Measurements from ENCODE around the gene SPPL3. TPM values are rescaled to one million over a fixed set of nuclear protein-coding genes. Genes with fewer than 3 reads are reported as not detected.
"Not testable (repeated sequence)": the region's sequence is repeated elsewhere in the genome, so short reads cannot be mapped to it uniquely, and the experiment has no call there.

Gene SPPL3
- total RNA-seq, 1 experiment from 2014 or later, result 4.7 TPM

DNA sequence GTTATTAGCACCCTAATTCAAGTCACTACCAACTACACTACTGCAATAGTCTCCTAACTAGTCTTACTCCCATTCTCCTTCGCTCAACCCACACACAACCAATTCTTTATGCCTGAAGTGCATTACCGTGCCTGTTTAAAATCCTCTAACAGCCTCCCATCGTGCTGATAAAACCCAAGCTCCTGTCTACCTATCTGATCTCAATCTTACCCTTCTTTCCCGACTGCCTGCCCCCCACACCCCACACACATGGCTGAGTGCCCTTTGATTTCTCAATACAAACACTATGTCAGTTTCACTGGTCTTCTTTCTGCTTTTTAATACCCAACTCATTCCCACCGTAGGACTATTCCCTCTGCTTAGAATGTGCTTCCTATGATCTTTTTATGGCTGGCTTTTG lies 59.9 kb downstream of the SPPL3 start:
- DNase-seq (ENCODE audit: low spot score), result no peak

DNA sequence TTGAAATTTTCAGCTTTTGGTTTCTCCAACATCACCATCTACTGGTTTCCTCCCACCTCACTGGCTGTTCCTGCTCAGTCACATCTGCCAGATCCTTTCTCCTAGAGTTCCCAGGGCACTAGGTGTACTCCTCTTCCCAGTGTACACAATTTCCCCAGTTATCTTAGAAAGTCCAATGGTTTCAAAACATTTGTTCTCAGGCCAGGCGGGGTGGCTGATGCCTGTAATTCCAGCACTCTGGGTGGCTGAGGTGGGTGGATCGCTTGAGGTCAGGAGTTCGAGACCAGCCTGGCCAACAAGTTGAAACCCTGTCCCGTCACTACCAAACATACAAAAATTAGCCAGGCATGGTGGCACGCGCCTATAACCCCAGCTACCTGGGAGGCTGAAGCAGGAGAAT lies 60.7 kb downstream of the SPPL3 start:
- no peak for DNase-seq (ENCODE audit: low spot score)

DNA sequence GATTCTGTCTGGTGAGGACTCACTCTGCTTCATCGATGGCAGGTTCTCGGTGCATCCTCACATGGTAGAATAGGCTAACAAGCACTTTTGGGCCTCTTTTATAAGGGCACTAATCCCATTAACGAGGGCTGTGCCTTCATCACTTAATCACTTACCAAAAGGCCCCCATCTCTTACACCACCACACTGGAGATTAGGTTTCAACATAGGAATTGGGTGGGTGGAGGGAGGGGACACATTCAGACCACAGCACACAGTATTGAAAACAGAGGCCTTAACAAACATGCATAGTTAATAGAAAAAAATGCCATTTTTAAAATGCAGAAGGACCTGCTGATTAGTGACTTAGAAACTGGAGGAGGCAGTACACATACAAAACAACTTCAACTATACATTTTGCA lies 61.6 kb downstream of the SPPL3 start:
- DNase-seq (ENCODE audit: low spot score), result no peak

DNA sequence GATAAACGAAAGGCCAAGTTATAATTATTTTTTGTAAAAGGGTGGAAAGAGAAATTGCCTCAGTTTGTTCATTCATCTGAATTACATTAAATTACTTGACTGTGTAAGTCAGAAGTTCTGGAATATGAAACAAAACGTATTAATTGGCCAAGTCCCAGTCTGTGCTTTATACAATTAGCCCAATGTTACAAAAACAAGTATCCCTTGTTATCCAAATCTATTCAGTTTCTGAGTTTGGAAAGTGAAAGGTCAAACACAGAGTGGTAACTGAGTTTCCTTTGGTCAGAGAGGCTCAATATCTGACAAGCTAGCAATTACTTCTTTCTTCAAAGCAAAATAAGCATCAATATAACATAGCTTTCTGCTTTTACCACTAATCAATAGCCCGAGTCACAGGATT lies 62.6 kb downstream of the SPPL3 start:
- DNase-seq (ENCODE audit: low spot score), result no peak

DNA sequence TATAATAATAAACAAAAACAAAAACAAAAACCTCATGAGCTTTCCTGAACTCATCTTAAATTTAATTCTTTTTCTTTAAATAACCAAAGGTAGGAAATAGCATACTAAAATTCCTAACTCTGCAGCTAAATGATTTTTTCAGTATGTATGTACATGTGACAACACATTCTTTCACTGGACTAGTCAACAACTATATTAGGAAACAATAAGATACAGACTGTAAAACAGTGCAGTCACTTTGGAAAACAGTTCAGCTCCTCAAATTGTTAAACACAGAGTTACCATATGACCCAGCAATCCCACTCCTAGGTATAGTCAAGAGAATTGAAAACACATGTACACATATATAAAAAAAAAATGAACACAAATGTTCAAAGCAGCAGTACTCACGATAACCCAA lies 64.7 kb downstream of the SPPL3 start:
- DNase-seq (ENCODE audit: low spot score), result no peak

DNA sequence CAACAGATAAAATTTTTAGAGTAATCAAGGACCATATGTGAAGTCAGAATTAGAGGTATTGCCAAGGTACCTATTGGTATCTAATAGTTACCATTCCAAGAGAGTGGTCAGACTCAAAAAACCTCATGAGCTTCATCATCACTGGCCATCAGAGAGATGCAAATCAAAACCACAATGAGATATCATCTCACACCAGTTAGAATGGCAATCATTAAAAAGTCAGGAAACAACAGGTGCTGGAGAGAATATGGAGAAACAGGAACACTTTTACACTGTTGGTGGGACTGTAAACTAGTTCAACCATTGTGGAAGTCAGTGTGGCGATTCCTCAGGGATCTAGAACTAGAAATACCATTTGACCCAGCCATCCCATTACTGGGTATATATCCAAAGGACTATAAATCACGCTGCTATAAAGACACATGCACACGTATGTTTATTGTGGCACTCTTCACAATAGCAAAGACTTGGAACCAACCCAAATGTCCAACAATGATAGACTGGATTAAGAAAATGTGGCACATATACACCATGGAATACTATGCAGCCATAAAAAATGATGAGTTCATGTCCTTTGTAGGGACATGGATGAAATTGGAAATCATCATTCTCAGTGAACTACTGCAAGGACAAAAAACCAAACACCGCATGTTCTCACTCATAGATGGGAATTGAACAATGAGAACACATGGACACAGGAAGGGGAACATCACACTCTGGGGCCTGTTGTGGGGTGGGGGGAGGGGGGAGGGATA lies 65.4 kb downstream of the SPPL3 start:
- DNase-seq (ENCODE audit: low spot score), result not testable (repeated sequence)

DNA sequence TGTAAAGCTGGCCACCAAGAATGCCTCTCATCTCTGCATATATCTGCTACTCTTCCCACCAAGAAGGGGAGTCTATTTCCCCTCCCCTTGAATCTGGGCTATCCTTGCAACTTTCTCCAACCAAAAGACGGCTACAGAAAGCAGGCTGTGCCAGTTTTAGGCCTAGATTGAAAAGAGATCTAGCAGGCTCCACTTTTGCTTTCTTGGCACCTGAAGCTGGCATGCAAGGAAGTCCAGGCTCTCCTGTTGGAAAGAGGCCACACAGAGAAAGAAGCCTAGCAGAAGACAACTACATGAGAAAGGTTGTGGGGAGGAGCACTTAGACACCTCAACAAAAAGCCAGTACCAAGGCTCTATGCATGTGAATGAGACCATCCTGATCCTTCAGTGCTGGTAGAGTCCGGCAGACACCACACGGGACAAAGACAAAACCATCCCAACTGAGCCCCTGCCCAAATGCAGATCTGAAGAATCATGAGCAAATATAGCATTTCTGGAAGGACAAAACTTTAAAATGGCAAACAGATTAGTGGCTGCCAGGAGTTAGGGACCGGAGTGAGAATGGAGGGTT lies 68.0 kb downstream of the SPPL3 start:
- DNase-seq (ENCODE audit: low spot score), result no peak

DNA sequence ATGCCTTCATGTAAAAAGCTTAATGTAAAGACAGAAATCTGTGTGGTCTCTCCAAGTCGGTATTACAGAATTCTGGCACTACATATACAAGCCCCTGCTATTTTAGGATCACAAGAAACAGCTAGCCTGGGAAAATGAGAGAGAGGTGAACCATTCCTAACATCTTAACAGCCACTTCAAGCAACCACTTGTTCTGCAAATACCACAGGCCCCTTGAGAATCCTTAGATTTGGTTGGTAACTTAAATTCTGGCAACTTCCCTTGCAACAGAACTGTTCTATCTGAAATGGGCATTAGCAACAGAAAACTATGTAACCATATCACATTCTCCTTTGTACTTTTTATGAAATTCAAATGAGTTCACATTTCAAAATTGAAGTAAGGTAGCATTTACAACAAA lies 68.5 kb downstream of the SPPL3 start:
- DNase-seq (ENCODE audit: low spot score), result no peak

DNA sequence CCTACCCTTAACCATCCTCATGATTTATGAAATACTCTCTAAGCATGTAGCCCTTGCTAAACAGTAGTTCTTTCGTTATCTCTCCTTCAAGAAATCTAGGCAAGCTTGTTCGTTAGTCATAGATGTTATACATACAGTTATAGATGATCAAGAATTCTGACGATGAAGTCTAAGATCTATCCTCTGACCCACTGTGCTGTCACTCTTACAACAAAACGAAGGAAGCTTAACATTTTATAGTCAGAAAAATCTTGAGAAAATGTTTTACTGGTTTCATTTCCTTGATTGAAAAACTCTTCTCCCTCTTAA lies 68.9 kb downstream of the SPPL3 start:
- no peak for DNase-seq (ENCODE audit: low spot score)

DNA sequence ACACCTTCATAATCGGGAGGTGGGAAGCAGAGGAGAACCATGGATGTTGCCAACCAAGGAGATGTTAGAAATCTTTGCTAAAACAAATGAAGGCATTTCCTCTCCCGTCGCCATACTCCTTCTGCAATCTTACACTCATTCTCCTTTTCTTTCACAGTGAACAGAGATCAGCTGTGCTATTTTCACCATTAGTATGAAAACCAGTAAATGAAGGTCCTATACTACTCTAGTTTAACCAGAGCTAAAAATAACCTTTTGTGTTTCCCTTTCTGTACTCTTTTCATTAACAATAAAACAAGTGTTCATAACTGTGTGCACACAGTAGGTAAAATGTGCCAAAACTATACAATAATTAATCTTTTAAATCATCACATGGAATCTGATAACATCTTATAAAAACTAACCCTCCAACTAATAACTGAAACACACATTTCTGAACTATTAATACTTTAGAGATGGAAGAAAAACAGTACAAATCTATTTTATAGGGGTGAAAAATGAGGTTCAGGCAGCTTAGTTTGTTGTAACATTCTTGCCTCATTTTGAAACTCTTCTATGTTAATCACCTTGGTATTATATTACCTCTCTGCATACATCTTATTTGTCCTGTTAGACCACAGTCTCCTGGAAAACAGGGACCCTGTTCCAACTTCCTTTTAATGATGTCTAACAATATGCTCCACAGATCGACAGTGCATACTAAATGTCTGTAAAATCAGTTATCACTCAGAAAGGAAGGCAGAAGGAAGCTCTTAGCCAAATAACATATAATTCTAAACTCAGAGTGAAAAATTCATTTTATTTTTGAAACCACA lies 69.5 kb downstream of the SPPL3 start:
- no peak for DNase-seq (ENCODE audit: low spot score)

DNA sequence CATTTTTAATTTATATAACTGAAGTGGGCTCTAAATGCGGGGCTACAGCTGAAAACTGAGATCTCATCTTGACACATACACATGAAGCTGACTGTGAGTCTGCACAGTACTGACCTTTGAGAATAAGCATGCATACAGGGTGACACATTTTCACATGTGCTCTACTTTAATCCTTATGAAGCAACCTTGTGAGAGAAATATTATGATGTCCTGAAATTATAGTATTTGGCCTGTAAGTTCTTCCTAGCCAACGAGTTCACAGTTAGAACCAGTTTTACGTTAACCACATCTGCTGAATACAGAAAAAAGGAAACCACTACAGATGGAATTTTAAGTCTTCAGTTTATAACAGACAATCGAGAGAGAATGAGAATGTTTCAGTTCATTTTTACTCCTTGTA lies 70.3 kb downstream of the SPPL3 start:
- DNase-seq (ENCODE audit: low spot score), result no peak

DNA sequence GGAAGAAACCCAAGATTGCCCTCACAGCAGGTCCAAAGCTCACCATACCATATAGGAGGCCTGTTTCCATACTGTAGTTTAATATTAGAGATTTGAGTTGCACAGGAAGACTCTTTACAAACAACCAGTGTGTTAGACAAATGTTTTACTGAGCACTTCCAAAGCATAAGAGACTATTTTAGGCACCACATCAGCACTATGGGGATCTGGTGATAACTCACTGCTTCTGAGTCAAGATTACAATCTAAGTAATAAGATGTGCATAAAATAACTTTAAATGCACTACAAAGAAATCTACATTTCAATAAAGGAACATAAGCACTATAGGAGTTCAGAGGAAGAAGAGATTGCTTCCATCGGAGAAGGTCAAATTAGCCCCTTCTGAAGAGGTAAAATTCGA lies 71.4 kb downstream of the SPPL3 start:
- DNase-seq (ENCODE audit: low spot score), result no peak

DNA sequence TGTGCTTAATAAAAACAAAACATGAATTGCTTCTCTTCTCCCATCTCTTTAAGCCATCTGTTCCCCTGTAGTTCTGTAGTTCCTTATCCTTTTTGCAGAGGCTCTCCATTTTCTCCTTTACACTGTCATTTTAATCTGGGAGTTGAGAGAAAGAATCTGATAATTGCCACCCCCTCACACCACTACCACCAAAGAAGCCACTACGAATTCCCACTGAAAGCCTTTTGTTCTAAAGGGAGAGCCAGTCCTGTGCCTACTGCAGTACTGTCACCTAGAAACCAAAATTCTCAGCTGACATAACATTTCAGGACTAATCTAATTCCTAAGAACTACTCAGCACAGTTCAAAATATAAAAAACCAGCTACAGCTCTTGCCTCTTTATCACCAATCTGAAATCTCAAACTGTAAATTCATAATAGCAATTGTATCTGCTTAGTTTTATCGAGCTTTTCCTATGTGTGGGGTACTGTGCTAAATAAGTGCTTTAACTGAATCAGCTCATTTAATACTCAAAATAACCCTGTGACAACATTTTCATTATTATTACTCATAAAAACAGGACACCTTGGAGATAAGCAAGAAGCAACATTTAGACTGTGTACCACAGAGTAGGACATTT lies 72.4 kb downstream of the SPPL3 start:
- no peak for DNase-seq (ENCODE audit: low spot score)

DNA sequence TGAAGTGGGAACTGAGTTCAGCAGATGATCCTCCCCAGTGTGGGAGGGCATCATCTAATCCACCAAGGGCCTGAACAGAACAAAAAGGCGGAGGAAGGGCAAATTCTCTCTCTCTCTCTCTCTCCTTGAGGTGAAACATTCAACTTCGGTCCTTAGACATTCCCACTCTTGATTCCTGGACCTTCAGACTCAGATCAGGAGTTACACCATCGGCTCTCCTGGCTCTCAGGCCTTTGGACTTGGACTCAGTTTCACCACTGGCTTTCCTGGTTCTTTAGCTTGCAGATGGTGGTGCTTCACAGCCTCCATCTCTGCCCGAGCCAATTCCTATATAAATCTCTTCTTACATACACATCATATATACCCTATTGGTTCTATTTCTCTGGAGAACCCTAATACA lies 73.2 kb downstream of the SPPL3 start:
- no peak for DNase-seq (ENCODE audit: low spot score)

DNA sequence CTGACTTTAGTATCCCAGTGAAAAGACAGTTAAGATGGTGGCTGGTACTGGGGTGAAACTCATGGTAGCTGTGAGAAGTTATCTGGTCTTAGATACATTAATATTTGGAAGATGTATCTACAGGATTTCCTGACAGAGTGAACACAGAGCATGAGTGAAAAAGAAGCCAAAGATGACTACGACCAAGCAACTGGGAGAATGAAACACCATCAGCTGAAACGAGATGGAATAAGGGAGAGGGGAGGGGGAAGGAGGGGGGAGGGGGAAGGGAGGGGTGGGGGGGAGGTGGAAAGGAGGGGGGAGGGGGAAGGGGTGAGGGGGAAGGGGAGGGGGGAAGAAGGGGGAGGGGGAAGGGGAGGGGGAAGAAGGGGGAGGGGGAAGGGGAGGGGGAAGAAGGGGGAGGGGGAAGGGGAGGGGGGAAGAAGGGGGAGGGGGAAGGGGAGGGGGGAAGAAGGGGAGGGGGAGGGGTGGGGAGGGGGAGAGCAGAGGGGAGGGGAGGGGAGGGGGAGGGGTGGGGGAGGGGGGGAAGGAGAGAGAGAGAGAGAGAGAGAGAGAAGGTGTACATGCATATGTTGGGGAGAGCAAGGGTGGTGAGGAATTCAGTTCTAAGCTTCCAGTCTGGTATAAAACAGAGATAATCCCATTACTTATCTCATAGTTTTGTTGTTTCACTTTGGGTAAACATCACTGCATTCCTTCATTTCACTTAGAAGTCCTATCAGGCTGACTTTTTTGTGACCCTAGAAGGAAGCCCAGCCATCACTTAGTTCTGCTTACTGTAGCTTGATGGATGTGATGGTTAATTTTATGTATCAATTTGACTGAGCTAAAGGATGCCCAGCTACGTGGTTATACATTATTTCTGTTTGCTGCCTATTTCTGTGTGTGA lies 73.9 kb downstream of the SPPL3 start:
- DNase-seq (ENCODE audit: low spot score), result no peak

DNA sequence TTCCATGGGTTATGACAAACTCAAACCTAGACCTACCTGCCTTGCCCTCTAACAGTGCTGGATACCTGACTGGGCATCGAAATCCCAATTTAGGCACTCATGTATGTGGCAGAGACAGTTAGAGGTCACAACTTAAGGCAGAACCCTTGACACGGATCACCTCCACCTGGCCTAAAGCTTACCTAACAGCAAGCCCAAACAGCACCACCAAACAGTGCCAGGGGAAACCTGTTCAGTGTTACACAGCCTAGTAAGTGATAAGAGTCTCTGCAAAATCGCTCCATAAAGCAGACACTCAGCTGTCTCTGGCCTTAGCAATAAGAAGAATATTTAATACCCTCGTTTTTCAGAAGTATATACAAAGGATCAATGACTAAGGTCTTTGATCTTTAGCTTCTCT lies 77.8 kb downstream of the SPPL3 start:
- DNase-seq (ENCODE audit: low spot score), result no peak

DNA sequence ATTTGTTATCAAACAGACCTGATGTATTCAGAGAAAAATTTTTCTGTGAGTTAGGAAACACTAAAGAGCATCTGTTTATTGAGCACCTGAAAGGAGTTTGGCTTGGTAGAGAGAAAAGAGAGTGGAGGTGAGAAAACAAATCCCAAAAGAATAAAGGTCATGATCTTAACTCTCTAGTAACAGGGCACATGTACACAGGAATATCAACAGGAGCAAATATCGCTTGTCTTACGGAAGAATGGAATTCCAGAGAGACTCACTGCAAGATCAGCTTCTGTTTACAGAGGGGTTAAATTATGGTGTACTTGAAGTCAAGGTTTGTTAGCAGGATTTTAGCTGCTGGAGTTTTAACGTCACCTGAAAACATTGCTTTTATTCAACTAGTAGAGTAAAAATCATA lies 78.8 kb downstream of the SPPL3 start:
- no peak for DNase-seq (ENCODE audit: low spot score)

DNA sequence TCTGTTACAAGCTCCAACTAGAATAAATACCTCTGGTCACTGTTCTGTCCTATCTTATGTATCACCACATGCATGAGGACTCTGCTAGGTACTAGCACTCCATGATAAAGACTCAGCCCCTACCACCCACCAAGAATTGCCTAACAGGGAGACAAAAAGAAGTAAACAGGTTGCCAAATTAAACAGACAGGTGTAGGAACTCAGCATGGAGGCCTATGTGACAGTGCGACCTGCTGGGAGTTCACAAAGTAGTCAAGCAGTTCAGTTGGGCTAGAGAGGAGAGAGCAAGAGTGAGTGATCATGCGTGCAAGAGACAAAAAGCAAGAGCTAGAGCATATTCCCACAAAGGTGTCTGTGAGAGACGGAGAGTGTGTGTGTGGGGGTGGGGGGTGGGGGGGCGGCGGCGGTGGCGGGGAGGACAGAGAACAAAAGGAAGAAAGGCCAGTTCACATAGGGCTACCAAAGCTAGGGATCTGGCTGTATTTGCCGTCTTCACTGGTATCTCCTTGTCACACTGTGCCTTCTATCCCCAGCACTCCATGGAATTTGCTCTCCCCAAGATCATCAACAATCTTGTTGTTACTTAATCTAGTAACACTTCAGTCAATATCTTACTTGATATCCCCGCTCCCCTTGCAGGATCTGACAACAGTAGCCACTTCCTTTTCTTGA lies 81.2 kb downstream of the SPPL3 start:
- no peak for DNase-seq (ENCODE audit: low spot score)

DNA sequence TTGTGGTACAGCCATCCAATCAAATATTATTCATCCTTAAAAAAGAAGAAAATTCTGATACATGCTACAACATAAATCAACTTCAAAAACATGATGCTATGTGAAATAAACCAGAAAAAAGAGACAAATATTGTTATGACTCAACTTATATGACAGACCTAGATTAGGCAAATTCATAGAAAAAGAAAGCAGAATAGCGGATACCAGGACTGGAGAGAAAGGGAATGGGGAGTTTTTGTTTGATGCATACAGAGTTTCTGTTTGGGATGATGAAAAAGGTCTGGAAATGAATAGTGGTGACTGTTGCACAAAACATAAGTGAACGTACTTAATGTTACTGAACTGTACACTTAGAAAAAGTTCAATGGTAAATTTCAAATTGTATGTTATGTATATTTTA lies 82.3 kb downstream of the SPPL3 start:
- no peak for DNase-seq (ENCODE audit: low spot score)

DNA sequence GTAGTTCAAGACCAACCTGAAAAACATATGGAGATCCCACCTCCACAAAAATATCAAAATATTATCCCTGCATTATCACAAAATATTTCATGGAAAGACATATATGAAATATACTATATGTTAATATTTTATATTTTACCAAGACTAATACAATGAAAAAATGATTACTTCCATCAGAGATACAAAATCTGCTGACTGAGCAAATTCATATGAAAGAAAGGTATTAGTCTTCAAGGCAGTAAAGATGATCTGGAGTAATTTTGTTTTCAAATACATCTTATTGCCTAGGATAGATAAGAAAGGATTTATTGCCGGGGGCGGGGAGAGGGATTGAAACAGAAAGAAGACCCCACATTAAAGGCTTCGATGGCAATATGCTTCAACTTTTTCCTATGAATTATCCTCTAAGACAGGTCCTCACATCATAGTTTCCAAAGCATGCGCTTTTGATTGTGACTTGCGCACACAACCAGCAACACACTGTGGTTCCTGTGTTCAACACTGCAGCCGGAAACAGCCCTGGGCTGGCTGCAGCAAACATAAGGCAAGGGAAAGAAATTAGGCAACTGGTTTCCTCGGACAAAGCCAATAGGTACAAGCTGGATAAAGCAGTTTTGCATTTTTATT lies 83.2 kb downstream of the SPPL3 start:
- DNase-seq (ENCODE audit: low spot score), result no peak

DNA sequence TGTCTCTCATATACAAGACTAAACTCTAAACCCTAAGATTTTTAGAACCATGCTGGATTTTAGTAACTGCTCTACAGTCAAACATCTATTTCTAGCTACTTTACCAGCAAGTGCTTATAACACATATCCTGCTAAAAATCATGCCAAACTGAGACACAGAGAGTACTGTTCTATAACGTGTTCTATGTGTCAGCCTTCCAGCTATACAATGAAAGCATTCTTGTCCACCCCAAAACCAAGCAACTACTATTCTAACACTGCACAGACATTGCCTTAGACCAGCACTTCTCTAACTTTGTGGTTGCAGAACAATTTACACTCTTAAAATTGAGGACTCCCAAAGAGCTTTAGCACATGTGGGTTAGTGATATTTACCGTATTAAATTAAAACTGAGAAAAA lies 85.7 kb downstream of the SPPL3 start:
- DNase-seq (ENCODE audit: low spot score), result no peak
